WTC11 (cell line): ENCODE data around the gene WDR90.
A peak's percentile ranks its signal among the peaks of the same experiment; 100 is the strongest.

ENCODE experiments used
- E2F4 ChIP-seq: sonication (generic); formaldehyde crosslinking; IDR thresholded peaks from 2 replicates; pipeline ENCODE4 v1.8.1; 2022; ENCODE audit warnings: low read depth, mild to moderate bottlenecking, moderate library complexity, missing genetic modification reagents, borderline replicate concordance
- FOXP4 ChIP-seq: sonication (generic); formaldehyde crosslinking; IDR thresholded peaks from 2 replicates; pipeline ENCODE4 v1.8.0; 2022; ENCODE audit warnings: mild to moderate bottlenecking, missing genetic modification reagents
- GRHL2 ChIP-seq: fragments of 250-450 bp; sonication (Bioruptor Pico); IDR thresholded peaks from 2 replicates; pipeline ENCODE4 v1.8.0; 2022; ENCODE audit warnings: mild to moderate bottlenecking, moderate library complexity; ENCODE audit not compliant: insufficient replicate concordance, severe bottlenecking
- NR2C2 ChIP-seq: sonication (generic); formaldehyde crosslinking; IDR thresholded peaks from 2 replicates; pipeline ENCODE4 v1.8.0; 2022; ENCODE audit warnings: mild to moderate bottlenecking, missing genetic modification reagents
- SMAD4 ChIP-seq: sonication (generic); formaldehyde crosslinking; IDR thresholded peaks from 2 replicates; pipeline ENCODE4 v1.8.0; 2022; ENCODE audit warnings: mild to moderate bottlenecking, missing genetic modification reagents
- SOX15 ChIP-seq: fragments of 250-450 bp; sonication (Bioruptor Pico); IDR thresholded peaks from 2 replicates; pipeline ENCODE4 v1.9.0; 2021; ENCODE audit warnings: mild to moderate bottlenecking
- SP1 ChIP-seq: sonication (generic); formaldehyde crosslinking; conservative IDR thresholded peaks from 2 replicates; pipeline ENCODE4 v1.8.1; 2022; ENCODE audit warnings: missing genetic modification reagents
- ZNF121 ChIP-seq: sonication (generic); formaldehyde crosslinking; IDR thresholded peaks from 2 replicates; pipeline ENCODE4 v1.8.0; 2023; ENCODE audit warnings: missing genetic modification reagents
- TF ChIP-seq, protein P1 (sequence below): sonication (generic); formaldehyde crosslinking; IDR thresholded peaks from 2 replicates; pipeline ENCODE4 v1.8.0; 2022; ENCODE audit warnings: mild to moderate bottlenecking, missing genetic modification reagents
- TF ChIP-seq, protein P2 (sequence below): fragments of 200-600 bp; IDR thresholded peaks from 2 replicates; pipeline ENCODE4 v1.8.0; 2022; ENCODE audit warnings: antibody characterized with exemption
- TF ChIP-seq, protein P3 (sequence below): sonication (generic); formaldehyde crosslinking; IDR thresholded peaks from 2 replicates; pipeline ENCODE4 v1.8.1; 2023; ENCODE audit warnings: mild to moderate bottlenecking, missing genetic modification reagents
- TF ChIP-seq, protein P4 (sequence below): sonication (generic); formaldehyde crosslinking; IDR thresholded peaks from 2 replicates; pipeline ENCODE4 v1.8.1; 2022; ENCODE audit warnings: mild to moderate bottlenecking, missing genetic modification reagents, moderate library complexity, borderline replicate concordance
- TF ChIP-seq, protein P5 (sequence below): sonication (generic); formaldehyde crosslinking; IDR thresholded peaks from 2 replicates; pipeline ENCODE4 v1.8.0; 2023; ENCODE audit warnings: missing genetic modification reagents, mild to moderate bottlenecking, borderline replicate concordance
- TF ChIP-seq, protein P6 (sequence below): sonication (generic); formaldehyde crosslinking; IDR thresholded peaks from 2 replicates; pipeline ENCODE4 v1.8.0; 2023; ENCODE audit warnings: mild to moderate bottlenecking, missing genetic modification reagents

GRCh38 chr16:682493-683395, 33.6 kb downstream of the WDR90 start:
- TF ChIP-seq, protein P1, sequence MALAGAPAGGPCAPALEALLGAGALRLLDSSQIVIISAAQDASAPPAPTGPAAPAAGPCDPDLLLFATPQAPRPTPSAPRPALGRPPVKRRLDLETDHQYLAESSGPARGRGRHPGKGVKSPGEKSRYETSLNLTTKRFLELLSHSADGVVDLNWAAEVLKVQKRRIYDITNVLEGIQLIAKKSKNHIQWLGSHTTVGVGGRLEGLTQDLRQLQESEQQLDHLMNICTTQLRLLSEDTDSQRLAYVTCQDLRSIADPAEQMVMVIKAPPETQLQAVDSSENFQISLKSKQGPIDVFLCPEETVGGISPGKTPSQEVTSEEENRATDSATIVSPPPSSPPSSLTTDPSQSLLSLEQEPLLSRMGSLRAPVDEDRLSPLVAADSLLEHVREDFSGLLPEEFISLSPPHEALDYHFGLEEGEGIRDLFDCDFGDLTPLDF (CRISPR knock-in tag) = 0 out of 2 replicates have a peak, but pooled peaks have one; percentile 34
- TF ChIP-seq E2F4 = no peak
- no peak for TF ChIP-seq GRHL2 (CRISPR knock-in tag)
- TF ChIP-seq, protein P2, sequence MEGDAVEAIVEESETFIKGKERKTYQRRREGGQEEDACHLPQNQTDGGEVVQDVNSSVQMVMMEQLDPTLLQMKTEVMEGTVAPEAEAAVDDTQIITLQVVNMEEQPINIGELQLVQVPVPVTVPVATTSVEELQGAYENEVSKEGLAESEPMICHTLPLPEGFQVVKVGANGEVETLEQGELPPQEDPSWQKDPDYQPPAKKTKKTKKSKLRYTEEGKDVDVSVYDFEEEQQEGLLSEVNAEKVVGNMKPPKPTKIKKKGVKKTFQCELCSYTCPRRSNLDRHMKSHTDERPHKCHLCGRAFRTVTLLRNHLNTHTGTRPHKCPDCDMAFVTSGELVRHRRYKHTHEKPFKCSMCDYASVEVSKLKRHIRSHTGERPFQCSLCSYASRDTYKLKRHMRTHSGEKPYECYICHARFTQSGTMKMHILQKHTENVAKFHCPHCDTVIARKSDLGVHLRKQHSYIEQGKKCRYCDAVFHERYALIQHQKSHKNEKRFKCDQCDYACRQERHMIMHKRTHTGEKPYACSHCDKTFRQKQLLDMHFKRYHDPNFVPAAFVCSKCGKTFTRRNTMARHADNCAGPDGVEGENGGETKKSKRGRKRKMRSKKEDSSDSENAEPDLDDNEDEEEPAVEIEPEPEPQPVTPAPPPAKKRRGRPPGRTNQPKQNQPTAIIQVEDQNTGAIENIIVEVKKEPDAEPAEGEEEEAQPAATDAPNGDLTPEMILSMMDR = no peak
- TF ChIP-seq, protein P3, sequence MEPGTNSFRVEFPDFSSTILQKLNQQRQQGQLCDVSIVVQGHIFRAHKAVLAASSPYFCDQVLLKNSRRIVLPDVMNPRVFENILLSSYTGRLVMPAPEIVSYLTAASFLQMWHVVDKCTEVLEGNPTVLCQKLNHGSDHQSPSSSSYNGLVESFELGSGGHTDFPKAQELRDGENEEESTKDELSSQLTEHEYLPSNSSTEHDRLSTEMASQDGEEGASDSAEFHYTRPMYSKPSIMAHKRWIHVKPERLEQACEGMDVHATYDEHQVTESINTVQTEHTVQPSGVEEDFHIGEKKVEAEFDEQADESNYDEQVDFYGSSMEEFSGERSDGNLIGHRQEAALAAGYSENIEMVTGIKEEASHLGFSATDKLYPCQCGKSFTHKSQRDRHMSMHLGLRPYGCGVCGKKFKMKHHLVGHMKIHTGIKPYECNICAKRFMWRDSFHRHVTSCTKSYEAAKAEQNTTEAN = no peak
- TF ChIP-seq, protein P4, sequence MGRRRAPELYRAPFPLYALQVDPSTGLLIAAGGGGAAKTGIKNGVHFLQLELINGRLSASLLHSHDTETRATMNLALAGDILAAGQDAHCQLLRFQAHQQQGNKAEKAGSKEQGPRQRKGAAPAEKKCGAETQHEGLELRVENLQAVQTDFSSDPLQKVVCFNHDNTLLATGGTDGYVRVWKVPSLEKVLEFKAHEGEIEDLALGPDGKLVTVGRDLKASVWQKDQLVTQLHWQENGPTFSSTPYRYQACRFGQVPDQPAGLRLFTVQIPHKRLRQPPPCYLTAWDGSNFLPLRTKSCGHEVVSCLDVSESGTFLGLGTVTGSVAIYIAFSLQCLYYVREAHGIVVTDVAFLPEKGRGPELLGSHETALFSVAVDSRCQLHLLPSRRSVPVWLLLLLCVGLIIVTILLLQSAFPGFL (CRISPR knock-in tag) = no peak
- TF ChIP-seq SP1 = no peak
- no peak for TF ChIP-seq ZNF121 (CRISPR knock-in tag)
- TF ChIP-seq, protein P5, sequence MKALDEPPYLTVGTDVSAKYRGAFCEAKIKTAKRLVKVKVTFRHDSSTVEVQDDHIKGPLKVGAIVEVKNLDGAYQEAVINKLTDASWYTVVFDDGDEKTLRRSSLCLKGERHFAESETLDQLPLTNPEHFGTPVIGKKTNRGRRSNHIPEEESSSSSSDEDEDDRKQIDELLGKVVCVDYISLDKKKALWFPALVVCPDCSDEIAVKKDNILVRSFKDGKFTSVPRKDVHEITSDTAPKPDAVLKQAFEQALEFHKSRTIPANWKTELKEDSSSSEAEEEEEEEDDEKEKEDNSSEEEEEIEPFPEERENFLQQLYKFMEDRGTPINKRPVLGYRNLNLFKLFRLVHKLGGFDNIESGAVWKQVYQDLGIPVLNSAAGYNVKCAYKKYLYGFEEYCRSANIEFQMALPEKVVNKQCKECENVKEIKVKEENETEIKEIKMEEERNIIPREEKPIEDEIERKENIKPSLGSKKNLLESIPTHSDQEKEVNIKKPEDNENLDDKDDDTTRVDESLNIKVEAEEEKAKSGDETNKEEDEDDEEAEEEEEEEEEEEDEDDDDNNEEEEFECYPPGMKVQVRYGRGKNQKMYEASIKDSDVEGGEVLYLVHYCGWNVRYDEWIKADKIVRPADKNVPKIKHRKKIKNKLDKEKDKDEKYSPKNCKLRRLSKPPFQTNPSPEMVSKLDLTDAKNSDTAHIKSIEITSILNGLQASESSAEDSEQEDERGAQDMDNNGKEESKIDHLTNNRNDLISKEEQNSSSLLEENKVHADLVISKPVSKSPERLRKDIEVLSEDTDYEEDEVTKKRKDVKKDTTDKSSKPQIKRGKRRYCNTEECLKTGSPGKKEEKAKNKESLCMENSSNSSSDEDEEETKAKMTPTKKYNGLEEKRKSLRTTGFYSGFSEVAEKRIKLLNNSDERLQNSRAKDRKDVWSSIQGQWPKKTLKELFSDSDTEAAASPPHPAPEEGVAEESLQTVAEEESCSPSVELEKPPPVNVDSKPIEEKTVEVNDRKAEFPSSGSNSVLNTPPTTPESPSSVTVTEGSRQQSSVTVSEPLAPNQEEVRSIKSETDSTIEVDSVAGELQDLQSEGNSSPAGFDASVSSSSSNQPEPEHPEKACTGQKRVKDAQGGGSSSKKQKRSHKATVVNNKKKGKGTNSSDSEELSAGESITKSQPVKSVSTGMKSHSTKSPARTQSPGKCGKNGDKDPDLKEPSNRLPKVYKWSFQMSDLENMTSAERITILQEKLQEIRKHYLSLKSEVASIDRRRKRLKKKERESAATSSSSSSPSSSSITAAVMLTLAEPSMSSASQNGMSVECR (CRISPR knock-in tag) = no peak
- no peak for TF ChIP-seq FOXP4 (CRISPR knock-in tag)
- TF ChIP-seq SOX15 (CRISPR knock-in tag) = no peak
- no peak for TF ChIP-seq NR2C2 (CRISPR knock-in tag)
- TF ChIP-seq, protein P6, sequence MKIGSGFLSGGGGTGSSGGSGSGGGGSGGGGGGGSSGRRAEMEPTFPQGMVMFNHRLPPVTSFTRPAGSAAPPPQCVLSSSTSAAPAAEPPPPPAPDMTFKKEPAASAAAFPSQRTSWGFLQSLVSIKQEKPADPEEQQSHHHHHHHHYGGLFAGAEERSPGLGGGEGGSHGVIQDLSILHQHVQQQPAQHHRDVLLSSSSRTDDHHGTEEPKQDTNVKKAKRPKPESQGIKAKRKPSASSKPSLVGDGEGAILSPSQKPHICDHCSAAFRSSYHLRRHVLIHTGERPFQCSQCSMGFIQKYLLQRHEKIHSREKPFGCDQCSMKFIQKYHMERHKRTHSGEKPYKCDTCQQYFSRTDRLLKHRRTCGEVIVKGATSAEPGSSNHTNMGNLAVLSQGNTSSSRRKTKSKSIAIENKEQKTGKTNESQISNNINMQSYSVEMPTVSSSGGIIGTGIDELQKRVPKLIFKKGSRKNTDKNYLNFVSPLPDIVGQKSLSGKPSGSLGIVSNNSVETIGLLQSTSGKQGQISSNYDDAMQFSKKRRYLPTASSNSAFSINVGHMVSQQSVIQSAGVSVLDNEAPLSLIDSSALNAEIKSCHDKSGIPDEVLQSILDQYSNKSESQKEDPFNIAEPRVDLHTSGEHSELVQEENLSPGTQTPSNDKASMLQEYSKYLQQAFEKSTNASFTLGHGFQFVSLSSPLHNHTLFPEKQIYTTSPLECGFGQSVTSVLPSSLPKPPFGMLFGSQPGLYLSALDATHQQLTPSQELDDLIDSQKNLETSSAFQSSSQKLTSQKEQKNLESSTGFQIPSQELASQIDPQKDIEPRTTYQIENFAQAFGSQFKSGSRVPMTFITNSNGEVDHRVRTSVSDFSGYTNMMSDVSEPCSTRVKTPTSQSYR (CRISPR knock-in tag) = no peak
- no peak for TF ChIP-seq SMAD4 (CRISPR knock-in tag)
